Renal cortical epithelial cell (primary cell): ENCODE results near the gene SHISAL1. TPM values are rescaled to one million over a fixed set of nuclear protein-coding genes. Genes with fewer than 3 reads are reported as not detected.

Source experiments
- DNase-seq: peaks from one replicate; pipeline ENCODE4 v3.0.0-alpha.2; 2011; ENCODE audit warnings: low read depth
- total RNA-seq: library from RNA; depleted of rRNA; stranded (reverse); fragments of >200 nt; gene quantifications from 2 replicates; pipeline ENCODE4 v1.2.3, GENCODE V29; 2014

SHISAL1 gene
- total RNA-seq, 1 donor from 2014 or later = 0.05 TPM

GRCh38 chr22:44211256-44211945 lies 101.3 kb downstream of the SHISAL1 start:
- no peak for DNase-seq

- DNase-seq = no peak
Measured at GRCh38 chr22:44210722-44211121, 102.0 kb downstream of the SHISAL1 start.

GRCh38 chr22:44209343-44209742 lies 103.4 kb downstream of the SHISAL1 start:
- no peak for DNase-seq

- DNase-seq = no peak
Measured at GRCh38 chr22:44207981-44208317, 104.8 kb downstream of the SHISAL1 start.

- no peak for DNase-seq
Measured at GRCh38 chr22:44207173-44207980, 105.4 kb downstream of the SHISAL1 start.

- no peak for DNase-seq
Measured at GRCh38 chr22:44206696-44207095, 106.1 kb downstream of the SHISAL1 start.

GRCh38 chr22:44206330-44206645 lies 106.5 kb downstream of the SHISAL1 start:
- no peak for DNase-seq

GRCh38 chr22:44205516-44206329 lies 107.0 kb downstream of the SHISAL1 start:
- DNase-seq = no peak

GRCh38 chr22:44204739-44205515 lies 107.8 kb downstream of the SHISAL1 start:
- DNase-seq = no peak

- no peak for DNase-seq
Measured at GRCh38 chr22:44203203-44203602, 109.5 kb downstream of the SHISAL1 start.

- no peak for DNase-seq
Measured at GRCh38 chr22:44202261-44202789, 110.4 kb downstream of the SHISAL1 start.

- no peak for DNase-seq
Measured at GRCh38 chr22:44201665-44202064, 111.1 kb downstream of the SHISAL1 start.

GRCh38 chr22:44200855-44201550 lies 111.7 kb downstream of the SHISAL1 start:
- DNase-seq = no peak

- no peak for DNase-seq
Measured at GRCh38 chr22:44200451-44200850, 112.3 kb downstream of the SHISAL1 start.

- DNase-seq = no peak
Measured at GRCh38 chr22:44199866-44200265, 112.9 kb downstream of the SHISAL1 start.

- DNase-seq = no peak
Measured at GRCh38 chr22:44199164-44199563, 113.6 kb downstream of the SHISAL1 start.

- DNase-seq = no peak
Measured at GRCh38 chr22:44197271-44197670, 115.5 kb downstream of the SHISAL1 start.

GRCh38 chr22:44196731-44197131 lies 116.0 kb downstream of the SHISAL1 start:
- no peak for DNase-seq

GRCh38 chr22:44196241-44196640 lies 116.5 kb downstream of the SHISAL1 start:
- DNase-seq = no peak

GRCh38 chr22:44195189-44195871 lies 117.4 kb downstream of the SHISAL1 start:
- no peak for DNase-seq
